GM10248 (cell line): ENCODE results near the gene CTDSPL.

Source experiments
- CTCF ChIA-PET: fragments of 300-600 bp; sonication (Branson Sonifier 250); formaldehyde crosslinking; extraction: SDS; loops from one replicate; lab custom pipeline; 2021; ENCODE audit warnings: antibody characterized with exemption; lab: Yijun Ruan, JAX
- POLR2A ChIA-PET: fragments of 350-650 bp; sonication (Branson Sonifier 250); formaldehyde crosslinking; extraction: SDS; loops from one replicate; lab custom pipeline; 2020; ENCODE audit warnings: antibody characterized with exemption; lab: Yijun Ruan, JAX
- DNase-seq: peaks from one replicate; pipeline ENCODE4 v3.0.0; 2012; ENCODE audit errors: extremely low spot score
- CTCF ChIP-seq: IDR thresholded peaks from 2 replicates; pipeline ENCODE4 v1.5.1; 2012; ENCODE audit warnings: mild to moderate bottlenecking, low read depth; ENCODE audit errors: extremely low read depth, missing control alignments, control extremely low read depth

CTDSPL gene

GRCh38 chr3:37991823-37992222 is 130.1 kb downstream of the CTDSPL start:
- no peak for TF ChIP-seq CTCF
- ChIA-PET CTCF (interaction anchor here (1.4 to 1.5 kb wide), 2 partner anchors 12 to 17 kb away, joined by 3 to 4 read pairs; no protein-coding TSS in a partner anchor), POLR2A (no interaction called here)
- no peak for DNase-seq

- no peak for DNase-seq
- ChIA-PET CTCF (interaction anchor here (1.4 to 1.5 kb wide), 2 partner anchors 11 to 18 kb away, joined by 3 to 4 read pairs; no protein-coding TSS in a partner anchor), POLR2A (no interaction called here)
- no peak for TF ChIP-seq CTCF
These were observed 130.8 kb downstream of the CTDSPL start for GRCh38 chr3:37992271-37993066.

DNA sequence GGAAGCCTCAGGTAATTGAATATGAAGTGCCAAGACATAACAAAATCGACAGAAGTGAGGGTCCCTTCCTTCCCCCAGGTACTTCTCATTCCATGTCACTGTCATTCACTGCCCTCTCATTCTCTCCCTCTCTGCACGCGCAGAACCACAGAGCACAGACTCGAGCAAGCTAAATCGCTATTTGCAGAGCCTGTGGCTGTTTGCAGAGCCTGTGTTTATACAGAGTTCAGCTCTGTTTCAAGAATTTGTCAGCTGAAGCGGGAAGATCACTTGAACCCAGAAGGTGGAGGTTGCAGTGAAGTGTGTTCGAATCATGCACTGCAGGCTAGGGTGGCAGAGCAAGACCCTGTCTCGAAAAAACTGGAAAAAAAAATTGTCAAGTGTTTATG is 131.4 kb downstream of the CTDSPL start:
- TF ChIP-seq CTCF: no peak
- CTCF ChIA-PET: interaction anchor here (1.5 to 1.7 kb wide), 2 partner anchors 10 to 18 kb away, joined by 4 to 8 read pairs; no protein-coding TSS in a partner anchor
- POLR2A ChIA-PET: interaction anchor here (0.8 kb wide), 1 partner anchor 11 kb away, joined by 3 read pairs; no protein-coding TSS in a partner anchor
- no peak for DNase-seq

- no peak for TF ChIP-seq CTCF
- CTCF ChIA-PET: interaction anchor here (1.5 to 1.7 kb wide), 2 partner anchors 10 to 19 kb away, joined by 4 to 8 read pairs; no protein-coding TSS in a partner anchor
- DNase-seq: no peak
- POLR2A ChIA-PET: interaction anchor here (0.8 kb wide), 1 partner anchor 11 kb away, joined by 3 read pairs; no protein-coding TSS in a partner anchor
These were observed 131.8 kb downstream of the CTDSPL start for GRCh38 chr3:37993460-37993819.

- ChIA-PET CTCF (interaction anchor here (0.9 to 1.7 kb wide), 2 partner anchors 10 to 19 kb away, joined by 3 to 8 read pairs; no protein-coding TSS in a partner anchor), POLR2A (interaction anchor here (0.8 kb wide), 1 partner anchor 12 kb away, joined by 3 read pairs; no protein-coding TSS in a partner anchor)
- no peak for TF ChIP-seq CTCF
- DNase-seq: peak; percentile 69
These were observed 132.3 kb downstream of the CTDSPL start for GRCh38 chr3:37993820-37994638.

DNA sequence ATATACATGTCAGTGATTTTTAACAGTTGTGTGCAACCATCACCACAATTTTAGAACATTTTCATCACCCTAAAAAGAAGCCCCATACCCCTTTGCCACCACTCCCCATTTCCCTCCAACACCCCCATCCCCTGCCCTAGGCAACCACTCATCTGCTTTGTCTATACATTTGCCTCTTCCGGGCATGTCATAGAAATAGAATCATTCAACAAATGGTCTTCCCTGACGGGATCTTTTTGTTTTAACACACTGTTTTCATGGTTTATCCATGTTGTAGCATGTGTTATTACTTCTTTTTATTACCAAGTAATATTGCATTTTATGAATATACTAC is 132.9 kb downstream of the CTDSPL start:
- CTCF ChIA-PET: interaction anchor here (0.9 to 1.7 kb wide), 2 partner anchors 9 to 20 kb away, joined by 3 to 8 read pairs; no protein-coding TSS in a partner anchor
- no peak for DNase-seq
- no peak for TF ChIP-seq CTCF
- POLR2A ChIA-PET: no interaction called here
